RWPE2 (cell line): ENCODE measurements around the gene CLTA.
"Not testable (repeated sequence)": the region's sequence is repeated elsewhere in the genome, so short reads cannot be mapped to it uniquely, and the experiment has no call there.

Source experiments
- ATAC-seq: fragments of 200-7000 bp; cut with Tn5 transposase; 3 replicates; pipeline ENCODE4 v1.9.1; 2021; ENCODE audit warnings: low read depth
- DNase-seq: peaks from one replicate; pipeline ENCODE4 v3.0.0-alpha.2; 2020; ENCODE audit warnings: low spot score
- H3K27ac ChIP-seq: fragments of 450-650 bp; 2 replicates; pipeline ENCODE4 v1.5.1; 2017; ENCODE audit warnings: mild to moderate bottlenecking; ENCODE audit not compliant: poor library complexity, severe bottlenecking
- H3K27me3 ChIP-seq: fragments of 250-450 bp; sonication (Bioruptor Pico); 2 replicates; pipeline ENCODE4 v1.5.1; 2021; ENCODE audit warnings: mild to moderate bottlenecking, moderate library complexity; ENCODE audit not compliant: insufficient read depth, poor library complexity, severe bottlenecking
- H3K36me3 ChIP-seq: fragments of 250-450 bp; sonication (Bioruptor Pico); 2 replicates; pipeline ENCODE4 v1.5.1; 2020; ENCODE audit warnings: low read depth, mild to moderate bottlenecking, moderate library complexity
- H3K4me1 ChIP-seq: fragments of 250-450 bp; sonication (Bioruptor Pico); 2 replicates; pipeline ENCODE4 v1.5.1; 2021; ENCODE audit warnings: mild to moderate bottlenecking, moderate library complexity; ENCODE audit not compliant: insufficient read depth, poor library complexity, severe bottlenecking
- H3K4me3 ChIP-seq: fragments of 250-450 bp; sonication (Bioruptor Pico); 2 replicates; pipeline ENCODE4 v1.5.1; 2021; ENCODE audit warnings: mild to moderate bottlenecking, moderate library complexity; ENCODE audit not compliant: severe bottlenecking
- H3K9me3 ChIP-seq: fragments of 250-450 bp; sonication (Bioruptor Pico); 2 replicates; pipeline ENCODE4 v1.5.1; 2021; ENCODE audit warnings: mild to moderate bottlenecking, moderate library complexity; ENCODE audit not compliant: severe bottlenecking
- CTCF ChIP-seq: fragments of 450-650 bp; IDR thresholded peaks from one replicate; pipeline ENCODE4 v1.5.1; 2017; ENCODE audit warnings: mild to moderate bottlenecking, moderate library complexity; ENCODE audit not compliant: poor library complexity, severe bottlenecking

Gene CLTA

GRCh38 chr9:36173861-36174260, 16.9 kb upstream of the CLTA start:
- no peak for DNase-seq
- H3K4me3 ChIP-seq, result no peak overlapping the region
- no peaks in the 10 kb centered on the region for H3K27me3 ChIP-seq
- no peaks in the 10 kb centered on the region for H3K36me3 ChIP-seq
- no peak for ATAC-seq
- H3K27ac ChIP-seq, result no peak overlapping the region
- H3K4me1 ChIP-seq, result no peaks in the 10 kb centered on the region
- H3K9me3 ChIP-seq, result no peaks in the 10 kb centered on the region
- no peak for TF ChIP-seq CTCF

DNA sequence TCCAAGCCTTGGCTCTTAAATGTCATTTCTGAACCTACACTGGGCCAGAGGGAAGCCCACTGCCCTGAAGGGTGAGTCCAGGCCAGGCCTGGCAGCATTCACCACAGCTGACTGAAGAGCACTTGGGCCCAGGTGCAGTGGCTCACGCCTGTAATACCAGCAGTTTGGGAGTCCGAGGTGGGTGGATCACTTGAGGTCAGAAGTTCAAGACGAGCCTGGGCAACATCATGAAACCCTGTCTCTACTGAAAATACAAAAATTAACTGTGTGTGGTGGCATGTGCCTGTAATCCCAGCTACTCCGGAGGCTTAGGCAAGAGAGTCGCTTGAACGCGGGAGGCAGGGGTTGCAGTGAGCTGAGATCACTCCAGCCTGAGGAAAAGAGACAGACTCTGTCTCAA, 16.4 kb upstream of the CLTA start:
- Histone ChIP-seq H3K9me3 (no peaks in the 10 kb centered on the region), H3K4me1 (no peaks in the 10 kb centered on the region), H3K27me3 (no peaks in the 10 kb centered on the region), H3K27ac (no peak overlapping the region), H3K4me3 (no peak overlapping the region), H3K36me3 (no peaks in the 10 kb centered on the region)
- TF ChIP-seq CTCF, result no peak
- no peak for DNase-seq
- ATAC-seq, result no peak

DNA sequence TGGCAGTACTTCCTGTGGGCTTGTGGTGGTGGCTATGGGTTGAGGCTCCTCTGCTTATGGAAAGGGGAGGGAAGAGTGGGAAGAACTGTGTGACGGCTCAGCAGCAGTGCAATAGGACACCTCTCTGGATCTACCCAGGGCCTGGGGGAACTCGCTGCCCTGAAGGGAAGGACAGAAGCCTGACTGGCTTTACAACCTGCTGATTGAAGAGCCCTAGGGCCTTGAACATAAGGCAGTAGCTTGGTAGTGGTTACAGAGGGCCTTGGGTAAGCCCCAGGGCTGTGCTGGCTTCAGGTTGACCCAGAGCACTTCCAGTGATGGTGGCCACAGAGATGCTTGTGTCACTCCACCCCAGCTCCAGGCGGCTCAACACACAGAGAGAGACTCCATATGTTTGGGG, 16.0 kb upstream of the CLTA start:
- Histone ChIP-seq H3K36me3 (no peaks in the 10 kb centered on the region), H3K9me3 (no peaks in the 10 kb centered on the region), H3K4me1 (no peaks in the 10 kb centered on the region), H3K27ac (no peak overlapping the region), H3K4me3 (no peak overlapping the region), H3K27me3 (no peaks in the 10 kb centered on the region)
- DNase-seq, result no peak
- TF ChIP-seq CTCF, result no peak
- ATAC-seq, result no peak

DNA sequence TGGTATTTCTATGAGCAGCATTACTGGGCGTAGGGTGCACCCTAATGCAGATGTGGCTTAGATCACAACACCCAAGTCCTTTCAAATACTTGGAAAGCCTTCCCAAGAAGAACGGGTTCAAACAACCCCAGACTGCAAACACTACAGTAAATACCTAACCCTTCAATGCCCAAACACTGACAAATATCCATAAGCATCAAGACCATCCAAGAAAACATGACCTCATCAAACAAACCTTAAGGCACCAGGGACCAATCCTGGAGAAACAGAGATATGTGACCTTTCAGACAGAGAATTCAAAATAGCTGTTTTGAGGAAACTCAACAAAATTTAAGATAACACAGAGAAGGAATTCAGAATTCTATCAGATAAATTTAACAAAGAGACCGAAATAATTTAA, 15.5 kb upstream of the CLTA start:
- not testable (repeated sequence) for H3K27ac ChIP-seq, H3K36me3 ChIP-seq, ATAC-seq, H3K4me1 ChIP-seq, DNase-seq, H3K4me3 ChIP-seq, H3K27me3 ChIP-seq, H3K9me3 ChIP-seq

- H3K27ac ChIP-seq, ATAC-seq, H3K4me1 ChIP-seq, H3K27me3 ChIP-seq, DNase-seq, H3K4me3 ChIP-seq, H3K36me3 ChIP-seq, H3K9me3 ChIP-seq: not testable (repeated sequence)
Measured at GRCh38 chr9:36176496-36176895, 14.2 kb upstream of the CLTA start.

DNA sequence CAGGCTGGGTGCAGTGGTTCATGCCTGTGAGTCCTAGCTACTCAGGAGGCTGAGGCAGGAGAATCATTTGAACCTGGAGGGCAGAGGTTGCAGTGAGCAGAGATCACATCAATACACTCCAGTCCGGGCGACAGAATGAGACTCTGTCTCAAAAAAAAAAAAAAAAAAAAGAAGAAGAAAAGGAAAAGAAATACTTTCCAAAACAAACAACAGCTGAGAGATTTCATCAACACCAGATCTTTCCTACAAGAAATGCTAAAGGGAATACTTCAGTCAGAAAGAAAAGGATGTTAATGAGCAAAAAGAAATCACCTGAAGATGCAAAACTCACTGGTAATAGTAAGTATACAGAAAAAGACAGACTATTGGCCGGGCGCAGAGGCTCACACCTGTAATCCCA, 13.2 kb upstream of the CLTA start:
- ATAC-seq (no peak), DNase-seq (no peak)
- Histone ChIP-seq H3K9me3 (no peaks in the 10 kb centered on the region), H3K27ac (no peak overlapping the region), H3K4me1 (no peaks in the 10 kb centered on the region), H3K4me3 (no peak overlapping the region), H3K36me3 (no peaks in the 10 kb centered on the region), H3K27me3 (no peaks in the 10 kb centered on the region)
- no peak for TF ChIP-seq CTCF

DNA sequence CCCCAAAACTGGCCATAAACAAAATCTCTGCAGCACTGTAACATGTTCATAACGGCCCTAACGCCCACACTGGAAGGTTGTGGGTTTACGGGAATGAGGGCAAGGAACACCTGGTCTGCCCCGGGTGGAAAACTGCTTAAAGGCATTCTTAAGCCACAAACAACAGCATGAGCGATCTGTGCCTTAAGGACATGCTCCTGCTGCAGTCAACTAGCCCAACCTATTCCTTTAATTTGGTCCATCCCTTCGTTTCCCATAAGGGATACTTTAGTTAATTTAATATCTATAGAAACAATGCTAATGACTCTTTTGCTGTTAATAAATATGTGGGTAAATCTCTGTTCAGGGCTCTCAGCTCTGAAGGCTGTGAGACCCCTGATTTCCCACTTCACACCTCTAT, 10.5 kb upstream of the CLTA start:
- H3K27me3 ChIP-seq, ATAC-seq, DNase-seq, H3K9me3 ChIP-seq, H3K4me1 ChIP-seq, H3K36me3 ChIP-seq, H3K4me3 ChIP-seq, H3K27ac ChIP-seq: not testable (repeated sequence)
